Measurements from ENCODE around the gene MSMO1.

DNA sequence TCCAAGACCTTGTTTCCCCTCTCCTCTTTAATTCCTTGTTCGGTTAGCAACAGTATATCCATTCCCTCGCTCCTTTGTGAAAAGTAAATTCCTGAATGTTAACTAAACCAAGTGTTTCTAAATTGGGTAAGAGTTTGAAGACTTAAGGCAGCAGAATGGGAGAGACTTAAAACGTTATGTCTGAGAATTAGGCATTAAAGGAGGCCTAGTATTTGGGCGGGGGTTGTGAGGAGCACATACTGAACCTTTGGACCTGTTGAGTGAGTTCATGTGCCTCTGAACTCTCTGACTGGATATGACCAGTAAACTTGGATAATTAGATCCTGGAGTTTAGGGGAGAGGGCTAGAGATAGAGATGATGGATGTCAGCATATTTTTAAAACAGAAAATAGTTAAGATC is 1.2 kb downstream of the MSMO1 start:
- TF ChIP-seq, protein P1, sequence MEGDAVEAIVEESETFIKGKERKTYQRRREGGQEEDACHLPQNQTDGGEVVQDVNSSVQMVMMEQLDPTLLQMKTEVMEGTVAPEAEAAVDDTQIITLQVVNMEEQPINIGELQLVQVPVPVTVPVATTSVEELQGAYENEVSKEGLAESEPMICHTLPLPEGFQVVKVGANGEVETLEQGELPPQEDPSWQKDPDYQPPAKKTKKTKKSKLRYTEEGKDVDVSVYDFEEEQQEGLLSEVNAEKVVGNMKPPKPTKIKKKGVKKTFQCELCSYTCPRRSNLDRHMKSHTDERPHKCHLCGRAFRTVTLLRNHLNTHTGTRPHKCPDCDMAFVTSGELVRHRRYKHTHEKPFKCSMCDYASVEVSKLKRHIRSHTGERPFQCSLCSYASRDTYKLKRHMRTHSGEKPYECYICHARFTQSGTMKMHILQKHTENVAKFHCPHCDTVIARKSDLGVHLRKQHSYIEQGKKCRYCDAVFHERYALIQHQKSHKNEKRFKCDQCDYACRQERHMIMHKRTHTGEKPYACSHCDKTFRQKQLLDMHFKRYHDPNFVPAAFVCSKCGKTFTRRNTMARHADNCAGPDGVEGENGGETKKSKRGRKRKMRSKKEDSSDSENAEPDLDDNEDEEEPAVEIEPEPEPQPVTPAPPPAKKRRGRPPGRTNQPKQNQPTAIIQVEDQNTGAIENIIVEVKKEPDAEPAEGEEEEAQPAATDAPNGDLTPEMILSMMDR (IDR thresholded peaks at IDR 0.05) = no peak
- TF ChIP-seq POLR2A (IDR thresholded peaks at IDR 0.05) = no peak
- TF ChIP-seq POLR2AphosphoS5 (IDR thresholded peaks at IDR 0.05) = no peak
